Lower lobe of right lung (tissue), 2 donors: ENCODE measurements around the gene ZNF253. TPM values are rescaled to one million over a fixed set of nuclear protein-coding genes. Genes with fewer than 3 reads are reported as not detected.
"Not testable (repeated sequence)": the region's sequence is repeated elsewhere in the genome, so short reads cannot be mapped to it uniquely, and the experiment has no call there.

Experiments used
- ATAC-seq, 2 donors: fragments of 200-7000 bp; cut with Tn5 transposase; one replicate each; pipeline ENCODE4 v1.9.1; 2020 to 2022; ENCODE audit warnings: mild to moderate bottlenecking in 2 of 2, moderate library complexity in 2 of 2
- DNase-seq: peaks from one replicate; pipeline ENCODE4 v3.0.0-alpha.2; 2020
- H3K27ac ChIP-seq: fragments of 200-600 bp; one replicate; pipeline ENCODE4 v1.8.0; 2022
- H3K27me3 ChIP-seq: fragments of 200-600 bp; one replicate; pipeline ENCODE4 v1.8.0; 2022; ENCODE audit warnings: low read depth
- H3K36me3 ChIP-seq: fragments of 200-600 bp; one replicate; pipeline ENCODE4 v1.8.0; 2022; ENCODE audit warnings: mild to moderate bottlenecking
- H3K4me1 ChIP-seq: fragments of 200-600 bp; one replicate; pipeline ENCODE4 v1.8.0; 2022
- H3K4me3 ChIP-seq: fragments of 200-600 bp; one replicate; pipeline ENCODE4 v1.8.0; 2022; ENCODE audit warnings: mild to moderate bottlenecking
- H3K9me3 ChIP-seq: fragments of 200-600 bp; one replicate; pipeline ENCODE4 v1.8.0; 2022
- CTCF ChIP-seq: fragments of 200-600 bp; IDR thresholded peaks from one replicate; pipeline ENCODE4 v1.8.0; 2022; ENCODE audit warnings: antibody characterized with exemption, mild to moderate bottlenecking
- intact Hi-C: fragments of 100-400 bp; cut with DNase I; formaldehyde crosslinking; loops from one replicate; pipeline ENCODE4 v1.11.0; 2022
- total RNA-seq: library from RNA; stranded (reverse); fragmentation: NEBNext Ultra II Directional; extraction: Animal tissue kit (Norgen Biotek cat#: 25700); gene quantifications from one replicate; pipeline ENCODE4 v1.2.1, GENCODE V29; 2021
- donor health status: DM: no; HTN: yes; CAD: no; lungs with severe emphysema.

The ZNF253 gene
- total RNA-seq, 1 donor from 2014 or later, result 10.4 TPM

GRCh38 chr19:19877724-19878123 is 12.0 kb downstream of the ZNF253 start:
- ATAC-seq (no peak), DNase-seq (no peak)
- Histone ChIP-seq H3K4me3 (no peak overlapping the region), H3K27ac (no peak overlapping the region), H3K4me1 (no peaks in the 10 kb centered on the region), H3K27me3 (no peaks in the 10 kb centered on the region), H3K36me3 (peaks cover 25% of the 10 kb centered on the region), H3K9me3 (peaks cover 43% of the 10 kb centered on the region)
- TF ChIP-seq CTCF, result no peak
- intact Hi-C loops, result no loop called here

- ATAC-seq, result no peak
- Histone ChIP-seq H3K4me1 (no peaks in the 10 kb centered on the region), H3K27ac (no peak overlapping the region), H3K36me3 (peaks cover 21% of the 10 kb centered on the region), H3K4me3 (no peak overlapping the region), H3K9me3 (peaks cover 67% of the 10 kb centered on the region), H3K27me3 (no peaks in the 10 kb centered on the region)
- DNase-seq, result no peak
- no peak for TF ChIP-seq CTCF
- intact Hi-C loops, result no loop called here
Measured at GRCh38 chr19:19884583-19884982, 18.9 kb downstream of the ZNF253 start.

GRCh38 chr19:19892055-19892941 is 26.6 kb downstream of the ZNF253 start:
- ATAC-seq, intact Hi-C loops, H3K27ac ChIP-seq, H3K4me3 ChIP-seq, H3K4me1 ChIP-seq, DNase-seq, H3K27me3 ChIP-seq: not testable (repeated sequence)
- Histone ChIP-seq H3K36me3 (peaks cover 11% of the 10 kb centered on the region), H3K9me3 (peaks cover 94% of the 10 kb centered on the region)

GRCh38 chr19:19900139-19900728 is 34.6 kb downstream of the ZNF253 start:
- DNase-seq (no peak), ATAC-seq (peak in 1 of 2 donors; percentile 1)
- Histone ChIP-seq H3K9me3 (peaks cover 33% of the 10 kb centered on the region), H3K4me3 (peak overlapping the region; percentile 76), H3K27me3 (no peaks in the 10 kb centered on the region), H3K4me1 (peaks cover 12% of the 10 kb centered on the region), H3K36me3 (no peaks in the 10 kb centered on the region), H3K27ac (peak overlapping the region; percentile 72)
- intact Hi-C loops, result no loop called here
- TF ChIP-seq CTCF, result no peak

- Histone ChIP-seq H3K36me3 (no peaks in the 10 kb centered on the region), H3K27ac (peak within 1 kb of the TSS; percentile 72), H3K4me1 (peaks cover 12% of the 10 kb centered on the region), H3K4me3 (peak within 1 kb of the TSS; percentile 76), H3K9me3 (peaks cover 26% of the 10 kb centered on the region), H3K27me3 (no peaks in the 10 kb centered on the region)
- intact Hi-C loops, result no loop called here
- TF ChIP-seq CTCF, result no peak
- ATAC-seq (peak; percentile 99), DNase-seq (peak; percentile 92)
Measured at GRCh38 chr19:19900729-19901444, 35.2 kb downstream of the ZNF253 start, which contains the start of gene ZNF93. Gene ZNF93 (plus strand): TSS chr19:19900946. CDS start chr19:19901089, 143 bp downstream.

- intact Hi-C loops, result not testable (repeated sequence)
Measured at GRCh38 chr19:19907551-19907950, 41.9 kb downstream of the ZNF253 start.

More at GRCh38 chr19:19907551-19907950, 41.9 kb downstream of the ZNF253 start:
- H3K27ac ChIP-seq, ATAC-seq, H3K27me3 ChIP-seq, H3K36me3 ChIP-seq, H3K9me3 ChIP-seq, H3K4me1 ChIP-seq, DNase-seq, H3K4me3 ChIP-seq: not testable (repeated sequence)
